Common myeloid progenitor, CD34-positive (primary cell): ENCODE results near the gene STX17.

Source experiments
- CTCF ChIA-PET: fragments of 350-600 bp; sonication (Branson Sonifier 250); formaldehyde crosslinking; loops from one replicate; lab custom pipeline; 2021; ENCODE audit warnings: antibody characterized with exemption; lab: Charles Lee
- POLR2A ChIA-PET: fragments of 350-600 bp; sonication (Branson Sonifier 250); formaldehyde crosslinking; loops from one replicate; lab custom pipeline; 2021; ENCODE audit warnings: antibody characterized with exemption; lab: Charles Lee
- DNase-seq, 3 donors: peaks; one replicate each; pipeline versions ENCODE4 v3.0.0 to v3.0.0-alpha.2; 2013
- H3K27ac ChIP-seq, 2 experiments: 1 replicate in 1 of 2; 2 replicates in 1 of 2; pipeline ENCODE4 v1.7.0; 2013; ENCODE audit warnings: inconsistent platforms in 2 of 2, low read length in 2 of 2, mild to moderate bottlenecking in 2 of 2, low read depth in 1 of 2, moderate library complexity in 1 of 2; ENCODE audit not compliant: severe bottlenecking in 2 of 2, insufficient read depth in 1 of 2, poor library complexity in 1 of 2
- H3K27me3 ChIP-seq, 5 experiments: replicated peaks in 2 of 5; 1 replicate in 3 of 5; 2 replicates in 2 of 5; pipeline versions ENCODE4 v1.6.1 to v1.7.0; 2013; ENCODE audit warnings: low read length in 4 of 5, mild to moderate bottlenecking in 2 of 5, moderate library complexity in 2 of 5, inconsistent platforms in 1 of 5; ENCODE audit not compliant: insufficient read depth in 5 of 5, control insufficient read depth in 4 of 5
- H3K36me3 ChIP-seq, 4 experiments: 1 replicate in 2 of 4; 2 replicates in 2 of 4; pipeline versions ENCODE4 v1.6.1 to v1.7.0; 2013; ENCODE audit warnings: low read length in 3 of 4, control low read depth in 1 of 4, mild to moderate bottlenecking in 1 of 4; ENCODE audit not compliant: control insufficient read depth in 4 of 4, insufficient read depth in 4 of 4
- H3K4me1 ChIP-seq, 4 experiments: 1 replicate in 3 of 4; 2 replicates in 1 of 4; pipeline versions ENCODE4 v1.6.1 to v1.7.1; 2013; ENCODE audit warnings: low read length in 3 of 4, mild to moderate bottlenecking in 3 of 4, control low read depth in 1 of 4, inconsistent platforms in 1 of 4, moderate library complexity in 1 of 4; ENCODE audit not compliant: control insufficient read depth in 4 of 4, insufficient read depth in 4 of 4; ENCODE audit errors: control extremely low read depth in 1 of 4
- H3K4me3 ChIP-seq, 7 experiments: 1 replicate in 4 of 7; 2 replicates in 3 of 7; pipeline versions ENCODE4 v1.5.1 to v1.7.0; 2013; ENCODE audit warnings: mild to moderate bottlenecking in 7 of 7, low read length in 6 of 7, moderate library complexity in 6 of 7, inconsistent platforms in 2 of 7, low read depth in 2 of 7, control low read depth in 1 of 7; ENCODE audit not compliant: insufficient read depth in 4 of 7, control insufficient read depth in 1 of 7; ENCODE audit errors: extremely low read depth in 1 of 7
- H3K9me3 ChIP-seq, 5 experiments: 1 replicate in 4 of 5; 2 replicates in 1 of 5; pipeline versions ENCODE4 v1.6.1 to v1.7.1; 2013; ENCODE audit warnings: low read length in 4 of 5, mild to moderate bottlenecking in 2 of 5, inconsistent platforms in 1 of 5, low read depth in 1 of 5, moderate library complexity in 1 of 5; ENCODE audit not compliant: control insufficient read depth in 4 of 5, insufficient read depth in 2 of 5; ENCODE audit errors: control extremely low read depth in 1 of 5
- WGBS: methylation state at CpG from one replicate; pipeline ENCODE4 v1.1.5; 2013; ENCODE audit not compliant: insufficient coverage; 5-methylcytosine and 5-hydroxymethylcytosine counted together

The STX17 gene

GRCh38 chr9:99955606-99956005, 49.2 kb downstream of the STX17 start:
- Histone ChIP-seq H3K27me3 (no peaks in the 10 kb centered on the region), H3K4me3 (no peak overlapping the region), H3K4me1 (peaks cover 0 to 5% (median 1%) of the 10 kb centered on the region in 4 experiments), H3K27ac (no peak overlapping the region), H3K9me3 (peaks cover 0 to 3% (median 0%) of the 10 kb centered on the region in 5 experiments), H3K36me3 (peaks cover 10 to 17% (median 10%) of the 10 kb centered on the region in 4 experiments)
- ChIA-PET POLR2A (no interaction called here), CTCF (no interaction called here)
- WGBS, result no CpG with 5 or more reads among the region's 4 CpGs
- no peak for DNase-seq

GRCh38 chr9:99962680-99963261, 56.3 kb downstream of the STX17 start:
- DNase-seq, result no peak
- Histone ChIP-seq H3K27me3 (no peaks in the 10 kb centered on the region), H3K4me1 (no peaks in the 10 kb centered on the region), H3K27ac (no peak overlapping the region), H3K36me3 (peaks cover 2 to 25% (median 12%) of the 10 kb centered on the region in 4 experiments), H3K9me3 (no peaks in the 10 kb centered on the region), H3K4me3 (no peak overlapping the region)
- no CpG with 5 or more reads among the region's 1 CpG for WGBS
- CTCF ChIA-PET, result interaction anchor here (0.8 to 1.6 kb wide), 2 partner anchors 16 to 138 kb away, joined by 3 to 4 read pairs; no protein-coding TSS in a partner anchor
- POLR2A ChIA-PET, result no interaction called here

- CTCF ChIA-PET, result no interaction called here
- POLR2A ChIA-PET, result no interaction called here
- Histone ChIP-seq H3K36me3 (peaks cover 5 to 37% (median 19%) of the 10 kb centered on the region in 4 experiments), H3K9me3 (no peaks in the 10 kb centered on the region), H3K4me1 (no peaks in the 10 kb centered on the region), H3K27ac (no peak overlapping the region), H3K4me3 (no peak overlapping the region), H3K27me3 (no peaks in the 10 kb centered on the region)
- 100% methylated on average over 1 of the region's 1 CpG for WGBS
- DNase-seq, result no peak
Measured at GRCh38 chr9:99964336-99964735, 57.9 kb downstream of the STX17 start.

- H3K4me3 ChIP-seq, result no peak overlapping the region
- no peaks in the 10 kb centered on the region for H3K27me3 ChIP-seq
- no peaks in the 10 kb centered on the region for H3K9me3 ChIP-seq
- CTCF ChIA-PET, result no interaction called here
- H3K27ac ChIP-seq, result no peak overlapping the region
- peaks cover 5 to 45% (median 24%) of the 10 kb centered on the region in 4 experiments for H3K36me3 ChIP-seq
- POLR2A ChIA-PET, result interaction anchor here (0.6 kb wide), 1 partner anchor 246 kb away, joined by 3 read pairs; no protein-coding TSS in a partner anchor
- no peak for DNase-seq
- 96% methylated on average over 2 of the region's 2 CpGs for WGBS
- H3K4me1 ChIP-seq, result no peaks in the 10 kb centered on the region
Measured at GRCh38 chr9:99966001-99966400, 59.5 kb downstream of the STX17 start.

GRCh38 chr9:99966716-99967115, 60.3 kb downstream of the STX17 start:
- H3K4me1 ChIP-seq, result no peaks in the 10 kb centered on the region

DNA sequence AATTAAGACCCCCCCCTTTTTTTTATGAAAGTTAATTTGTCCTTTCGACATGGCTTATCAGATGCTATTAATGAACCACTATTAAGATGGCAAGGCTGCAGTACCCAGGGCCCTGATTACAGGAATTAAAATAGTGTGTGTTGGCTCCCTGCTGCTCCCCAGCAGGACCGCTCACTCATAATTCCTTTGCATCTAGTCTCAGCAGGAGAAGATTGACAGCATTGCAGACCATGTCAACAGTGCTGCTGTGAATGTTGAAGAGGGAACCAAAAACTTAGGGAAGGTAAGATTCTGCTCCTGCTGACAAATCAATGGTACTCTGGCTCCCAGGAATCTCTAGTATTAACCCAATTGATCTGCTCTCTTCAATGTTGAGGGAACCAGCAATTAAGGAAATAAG, 61.0 kb downstream of the STX17 start:
- WGBS, result 100% methylated on average over 1 of the region's 2 CpGs
- Histone ChIP-seq H3K36me3 (peaks cover 5 to 39% (median 19%) of the 10 kb centered on the region in 4 experiments), H3K27me3 (no peaks in the 10 kb centered on the region), H3K9me3 (no peaks in the 10 kb centered on the region), H3K27ac (no peak overlapping the region), H3K4me3 (no peak overlapping the region), H3K4me1 (no peaks in the 10 kb centered on the region)
- no peak for DNase-seq
- ChIA-PET POLR2A (no interaction called here), CTCF (no interaction called here)

More at GRCh38 chr9:99966716-99967115, 60.3 kb downstream of the STX17 start:
- CTCF ChIA-PET, result no interaction called here
- no CpG with 5 or more reads among the region's 2 CpGs for WGBS
- Histone ChIP-seq H3K36me3 (peaks cover 5 to 39% (median 21%) of the 10 kb centered on the region in 4 experiments), H3K4me3 (no peak overlapping the region), H3K27me3 (no peaks in the 10 kb centered on the region), H3K27ac (no peak overlapping the region), H3K9me3 (no peaks in the 10 kb centered on the region)
- DNase-seq, result no peak
- POLR2A ChIA-PET, result no interaction called here

DNA sequence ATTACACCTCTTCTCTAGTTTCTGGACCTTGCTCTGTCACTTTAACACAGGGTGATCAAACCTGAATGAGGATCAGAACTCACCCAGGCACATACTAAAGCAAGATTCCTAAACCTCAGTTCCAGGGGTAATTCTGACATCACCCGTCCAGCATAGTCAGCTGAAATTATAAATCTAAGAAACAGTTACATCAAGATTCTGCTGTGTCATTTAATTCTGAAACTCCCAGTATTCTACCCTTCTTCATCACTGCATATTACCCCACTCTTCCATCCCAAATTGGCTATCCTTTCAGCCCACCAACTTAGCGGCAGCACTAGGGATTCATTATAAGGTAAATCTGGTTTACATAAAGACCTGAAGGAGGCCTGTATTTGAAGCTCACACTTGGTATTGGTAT, 64.0 kb downstream of the STX17 start:
- POLR2A ChIA-PET, result no interaction called here
- H3K9me3 ChIP-seq, result no peaks in the 10 kb centered on the region
- 90% methylated on average over 2 of the region's 2 CpGs for WGBS
- CTCF ChIA-PET, result no interaction called here
- H3K4me1 ChIP-seq, result no peaks in the 10 kb centered on the region
- no peak overlapping the region for H3K4me3 ChIP-seq
- H3K36me3 ChIP-seq, result peaks cover 0 to 39% (median 20%) of the 10 kb centered on the region in 4 experiments
- no peak overlapping the region for H3K27ac ChIP-seq
- H3K27me3 ChIP-seq, result no peaks in the 10 kb centered on the region
- DNase-seq, result no peak
